Smooth muscle cell (in vitro differentiated cells): ENCODE results near the gene SLC9A2. TPM values are rescaled to one million over a fixed set of nuclear protein-coding genes. Genes with fewer than 3 reads are reported as not detected.

Experiments
- DNase-seq: peaks from one replicate; lab custom pipeline; 2025; ENCODE audit not compliant: unreplicated experiment; lab: John Stamatoyannopoulos, UW
- H2AFZ ChIP-seq: fragments of 200-600 bp; sonication (generic); 2 replicates; pipeline ENCODE4 v1.6.0; 2016; ENCODE audit warnings: antibody characterized with exemption, low read depth, mild to moderate bottlenecking
- H3F3A ChIP-seq: fragments of 200-600 bp; sonication (generic); 2 replicates; pipeline ENCODE4 v1.6.0; 2017; ENCODE audit warnings: antibody characterized with exemption, low read depth
- H3K27ac ChIP-seq: fragments of 200-600 bp; sonication (generic); 2 replicates; pipeline ENCODE4 v1.5.1; 2016; ENCODE audit warnings: low read depth, mild to moderate bottlenecking
- H3K27me3 ChIP-seq: fragments of 200-600 bp; sonication (generic); 2 replicates; pipeline ENCODE4 v1.6.1; 2016; ENCODE audit warnings: low read depth, mild to moderate bottlenecking
- H3K36me3 ChIP-seq: fragments of 200-600 bp; sonication (generic); 2 replicates; pipeline ENCODE4 v1.5.1; 2016; ENCODE audit warnings: low read depth
- H3K4me1 ChIP-seq: fragments of 200-600 bp; sonication (generic); 2 replicates; pipeline ENCODE4 v1.5.1; 2016; ENCODE audit warnings: low read depth
- H3K4me2 ChIP-seq: fragments of 200-600 bp; sonication (generic); 2 replicates; pipeline ENCODE4 v1.6.0; 2016; ENCODE audit warnings: mild to moderate bottlenecking
- H3K4me3 ChIP-seq: fragments of 200-600 bp; sonication (generic); 2 replicates; pipeline ENCODE4 v1.5.1; 2016; ENCODE audit warnings: mild to moderate bottlenecking
- H3K79me2 ChIP-seq: fragments of 200-600 bp; sonication (generic); 2 replicates; pipeline ENCODE4 v1.6.0; 2016; ENCODE audit warnings: low read depth, mild to moderate bottlenecking
- H3K9ac ChIP-seq: fragments of 200-600 bp; sonication (generic); 2 replicates; pipeline ENCODE4 v1.6.0; 2016; ENCODE audit warnings: low read depth
- H3K9me3 ChIP-seq: fragments of 200-600 bp; sonication (generic); replicated peaks from 2 replicates; pipeline ENCODE4 v1.5.1; 2016; ENCODE audit warnings: low read depth
- H4K20me1 ChIP-seq: fragments of 200-600 bp; sonication (generic); 2 replicates; pipeline ENCODE4 v1.6.0; 2016; ENCODE audit warnings: low read depth
- WGBS: methylation state at CpG from one replicate; pipeline ENCODE4 v1.1.7; 2016; ENCODE audit warnings: low lambda C conversion rate; 5-methylcytosine and 5-hydroxymethylcytosine counted together
- polyA plus RNA-seq: library from polyadenylated mRNA; unstranded; fragments of >200 nt; fragmentation: Nextera tagmentation; extraction: Ambion mirVana; gene quantifications from 2 replicates; pipeline ENCODE4 v1.2.1, GENCODE V29; 2016
- total RNA-seq: library from RNA; depleted of rRNA; stranded (reverse); fragments of >200 nt; gene quantifications from 2 replicates; pipeline ENCODE4 v1.2.3, GENCODE V29; 2014
- TF ChIP-seq, protein P1 (sequence below): fragments of 200-600 bp; sonication (generic); IDR thresholded peaks from 2 replicates; pipeline ENCODE4 v1.5.1; 2017; ENCODE audit warnings: borderline replicate concordance, mild to moderate bottlenecking, antibody characterized with exemption; ENCODE audit not compliant: insufficient read depth, poor library complexity, severe bottlenecking

Gene SLC9A2
- total and polyA plus RNA-seq, 2 experiments from 2014 or later: not detected

DNA sequence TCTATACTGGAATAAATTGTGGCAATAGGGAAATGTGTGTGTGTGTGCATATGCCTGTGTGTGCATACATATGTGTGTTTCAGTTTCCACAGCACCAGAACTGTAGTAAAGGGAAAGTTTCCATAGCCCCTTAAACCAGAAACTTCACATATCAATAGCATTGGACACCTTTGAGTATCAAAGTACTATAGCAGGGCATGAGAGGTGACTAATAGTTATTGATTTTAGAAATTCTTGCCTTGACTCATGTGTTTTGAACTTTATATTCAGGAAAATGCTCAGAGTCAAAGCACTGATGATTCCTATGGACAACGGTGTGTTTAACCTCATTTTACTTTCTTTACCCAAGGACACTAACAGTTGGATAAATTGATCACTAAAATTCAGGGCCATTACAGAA, 50.0 kb downstream of the SLC9A2 start:
- Histone ChIP-seq H3K27me3 (no peaks in the 10 kb centered on the region), H4K20me1 (no peaks in the 10 kb centered on the region), H3K79me2 (no peaks in the 10 kb centered on the region), H3K4me3 (no peak overlapping the region), H3K9me3 (no peaks in the 10 kb centered on the region), H2AFZ (no peak overlapping the region), H3K36me3 (no peaks in the 10 kb centered on the region), H3K4me2 (no peak overlapping the region), H3K27ac (no peak overlapping the region), H3K9ac (no peak overlapping the region), H3K4me1 (no peaks in the 10 kb centered on the region), H3F3A (no peaks in the 10 kb centered on the region)
- TF ChIP-seq, protein P1, sequence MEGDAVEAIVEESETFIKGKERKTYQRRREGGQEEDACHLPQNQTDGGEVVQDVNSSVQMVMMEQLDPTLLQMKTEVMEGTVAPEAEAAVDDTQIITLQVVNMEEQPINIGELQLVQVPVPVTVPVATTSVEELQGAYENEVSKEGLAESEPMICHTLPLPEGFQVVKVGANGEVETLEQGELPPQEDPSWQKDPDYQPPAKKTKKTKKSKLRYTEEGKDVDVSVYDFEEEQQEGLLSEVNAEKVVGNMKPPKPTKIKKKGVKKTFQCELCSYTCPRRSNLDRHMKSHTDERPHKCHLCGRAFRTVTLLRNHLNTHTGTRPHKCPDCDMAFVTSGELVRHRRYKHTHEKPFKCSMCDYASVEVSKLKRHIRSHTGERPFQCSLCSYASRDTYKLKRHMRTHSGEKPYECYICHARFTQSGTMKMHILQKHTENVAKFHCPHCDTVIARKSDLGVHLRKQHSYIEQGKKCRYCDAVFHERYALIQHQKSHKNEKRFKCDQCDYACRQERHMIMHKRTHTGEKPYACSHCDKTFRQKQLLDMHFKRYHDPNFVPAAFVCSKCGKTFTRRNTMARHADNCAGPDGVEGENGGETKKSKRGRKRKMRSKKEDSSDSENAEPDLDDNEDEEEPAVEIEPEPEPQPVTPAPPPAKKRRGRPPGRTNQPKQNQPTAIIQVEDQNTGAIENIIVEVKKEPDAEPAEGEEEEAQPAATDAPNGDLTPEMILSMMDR: no peak
- 100% methylated on average over 1 of the region's 1 CpG for WGBS
- DNase-seq: no peak

DNA sequence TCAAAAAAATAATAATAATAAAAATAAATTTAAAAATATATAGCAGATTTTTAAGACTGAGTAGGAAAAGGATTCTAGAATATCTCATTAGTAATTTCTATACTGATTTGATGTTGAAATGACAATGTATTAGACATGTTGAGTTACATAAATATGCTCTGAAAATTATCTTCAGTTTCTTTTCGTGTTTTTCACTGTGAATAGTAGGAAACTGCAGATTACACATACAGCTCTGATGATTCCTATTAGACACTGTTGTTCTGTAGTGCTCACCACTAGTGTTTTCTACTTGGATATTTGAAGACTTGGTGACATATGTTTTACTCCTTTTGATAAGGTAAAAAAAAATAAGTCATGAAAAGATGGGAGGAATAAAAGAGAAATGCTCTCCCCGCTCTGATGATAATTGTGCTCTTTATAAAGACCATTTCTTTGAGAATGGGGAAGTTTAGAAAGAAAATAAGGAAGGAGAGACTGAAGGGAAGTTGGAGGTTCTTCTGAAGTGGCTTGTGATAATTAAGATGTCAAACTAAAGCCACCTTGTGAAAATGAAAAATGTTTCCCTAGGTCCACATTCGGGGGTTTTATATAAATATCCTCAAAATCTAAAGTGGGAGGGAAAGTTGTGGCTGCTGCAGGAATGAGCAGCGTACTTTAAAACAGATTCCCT, 52.9 kb downstream of the SLC9A2 start:
- TF ChIP-seq, protein P1: no peak
- no peak overlapping the region for H3K27ac ChIP-seq
- 61% methylated on average over 4 of the region's 4 CpGs for WGBS
- no peaks in the 10 kb centered on the region for H3K27me3 ChIP-seq
- no peaks in the 10 kb centered on the region for H3K9me3 ChIP-seq
- H3K36me3 ChIP-seq: no peaks in the 10 kb centered on the region
- DNase-seq: no peak
- no peak overlapping the region for H2AFZ ChIP-seq
- no peaks in the 10 kb centered on the region for H3F3A ChIP-seq
- no peaks in the 10 kb centered on the region for H3K79me2 ChIP-seq
- H3K4me1 ChIP-seq: no peaks in the 10 kb centered on the region
- H3K4me3 ChIP-seq: no peak overlapping the region
- no peaks in the 10 kb centered on the region for H4K20me1 ChIP-seq
- no peak overlapping the region for H3K4me2 ChIP-seq
- H3K9ac ChIP-seq: no peak overlapping the region

DNA sequence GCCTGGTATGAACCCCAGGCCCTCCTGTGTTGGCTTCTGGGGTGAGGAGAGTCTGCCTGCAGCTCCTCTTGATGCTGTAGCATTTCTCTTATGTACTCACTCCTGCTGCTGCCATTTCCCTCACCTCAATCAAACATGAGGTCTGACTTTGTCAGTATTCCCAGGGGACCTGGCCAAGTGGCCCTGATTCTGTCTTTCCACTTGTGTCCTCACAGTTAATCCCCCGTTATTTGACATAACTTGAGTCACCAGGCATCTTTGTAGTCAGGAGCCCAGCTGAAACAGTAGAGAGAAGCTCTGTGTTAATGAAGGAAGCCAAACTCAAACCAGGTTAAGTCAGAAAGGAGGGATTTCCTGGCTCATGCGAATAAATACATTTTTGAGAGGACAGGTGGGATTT, 55.0 kb downstream of the SLC9A2 start:
- H4K20me1 ChIP-seq: no peaks in the 10 kb centered on the region
- no peak overlapping the region for H3K4me3 ChIP-seq
- TF ChIP-seq, protein P1: no peak
- H3K9me3 ChIP-seq: no peaks in the 10 kb centered on the region
- 86% methylated on average over 2 of the region's 2 CpGs for whole genome bisulfite sequencing
- no peak overlapping the region for H2AFZ ChIP-seq
- no peaks in the 10 kb centered on the region for H3K27me3 ChIP-seq
- no peak overlapping the region for H3K27ac ChIP-seq
- H3K36me3 ChIP-seq: no peaks in the 10 kb centered on the region
- H3K4me2 ChIP-seq: no peak overlapping the region
- H3K4me1 ChIP-seq: no peaks in the 10 kb centered on the region
- no peaks in the 10 kb centered on the region for H3K79me2 ChIP-seq
- no peak for DNase-seq
- no peaks in the 10 kb centered on the region for H3F3A ChIP-seq
- no peak overlapping the region for H3K9ac ChIP-seq

DNA sequence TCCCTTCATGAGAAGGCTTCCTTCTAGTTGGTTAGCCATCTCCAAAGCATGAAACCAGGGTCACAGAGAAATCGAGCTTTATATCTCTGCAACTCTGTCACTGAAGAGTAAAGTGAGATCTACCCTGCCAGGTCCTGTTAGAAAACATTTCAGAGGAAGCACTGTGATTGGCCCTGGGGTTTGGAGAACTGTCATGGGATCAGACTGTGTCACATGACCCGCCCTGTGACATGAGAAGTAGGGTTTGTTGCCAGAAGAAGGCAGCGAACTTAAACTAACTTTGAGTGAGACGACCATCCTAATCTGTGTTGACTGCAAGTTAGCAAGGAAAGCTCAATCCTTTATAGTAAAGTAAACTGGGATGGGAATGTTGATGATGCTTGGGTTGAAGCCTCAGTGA, 55.5 kb downstream of the SLC9A2 start:
- H3K36me3 ChIP-seq: no peaks in the 10 kb centered on the region
- no peak overlapping the region for H2AFZ ChIP-seq
- H3K79me2 ChIP-seq: no peaks in the 10 kb centered on the region
- DNase-seq: no peak
- H3K27ac ChIP-seq: no peak overlapping the region
- H3K4me3 ChIP-seq: no peak overlapping the region
- no peaks in the 10 kb centered on the region for H3F3A ChIP-seq
- no peaks in the 10 kb centered on the region for H3K9me3 ChIP-seq
- H3K4me2 ChIP-seq: no peak overlapping the region
- H3K9ac ChIP-seq: no peak overlapping the region
- no peaks in the 10 kb centered on the region for H3K27me3 ChIP-seq
- H4K20me1 ChIP-seq: no peaks in the 10 kb centered on the region
- no peaks in the 10 kb centered on the region for H3K4me1 ChIP-seq
- 89% methylated on average over 4 of the region's 4 CpGs for WGBS
- TF ChIP-seq, protein P1: no peak
